ENCODE data around the gene PTGER1.
"Not testable (repeated sequence)": the region's sequence is repeated elsewhere in the genome, so short reads cannot be mapped to it uniquely, and the experiment has no call there.

PTGER1 gene

GRCh38 chr19:14463747-14464146 lies 11.4 kb downstream of the PTGER1 start:
- no peak for TF ChIP-seq CTCF (IDR thresholded peaks at IDR 0.05; ENCODE audit: low read depth, low read length, missing control alignments)
- H3K4me3 ChIP-seq (replicated peaks; ENCODE audit: low read depth, low read length), result no peak overlapping the region
- no peak for DNase-seq (ENCODE audit: extremely low read depth, low read depth)

GRCh38 chr19:14462401-14462800 lies 12.8 kb downstream of the PTGER1 start:
- not testable (repeated sequence) for H3K4me3 ChIP-seq (replicated peaks; ENCODE audit: low read depth, low read length); DNase-seq (ENCODE audit: extremely low read depth, low read depth)

- no peak for TF ChIP-seq CTCF (IDR thresholded peaks at IDR 0.05; ENCODE audit: low read depth, low read length, missing control alignments)
- DNase-seq (ENCODE audit: extremely low read depth, low read depth), result no peak
- no peak overlapping the region for H3K4me3 ChIP-seq (replicated peaks; ENCODE audit: low read depth, low read length)
Measured at GRCh38 chr19:14460935-14461334, 14.2 kb downstream of the PTGER1 start.

GRCh38 chr19:14459703-14460102 lies 15.5 kb downstream of the PTGER1 start:
- H3K4me3 ChIP-seq (replicated peaks; ENCODE audit: low read depth, low read length), result no peak overlapping the region
- no peak for DNase-seq (ENCODE audit: extremely low read depth, low read depth)
- TF ChIP-seq CTCF (IDR thresholded peaks at IDR 0.05; ENCODE audit: low read depth, low read length, missing control alignments), result no peak

GRCh38 chr19:14452303-14452702 lies 22.9 kb downstream of the PTGER1 start:
- DNase-seq (ENCODE audit: extremely low read depth, low read depth); H3K4me3 ChIP-seq (replicated peaks; ENCODE audit: low read depth, low read length): not testable (repeated sequence)

GRCh38 chr19:14450876-14451275 lies 24.3 kb downstream of the PTGER1 start:
- H3K4me3 ChIP-seq (replicated peaks; ENCODE audit: low read depth, low read length), result no peak overlapping the region
- TF ChIP-seq CTCF (IDR thresholded peaks at IDR 0.05; ENCODE audit: low read depth, low read length, missing control alignments), result no peak
- DNase-seq (ENCODE audit: extremely low read depth, low read depth), result no peak

- no peak for TF ChIP-seq CTCF (IDR thresholded peaks at IDR 0.05; ENCODE audit: low read depth, low read length, missing control alignments)
- H3K4me3 ChIP-seq (replicated peaks; ENCODE audit: low read depth, low read length), result no peak overlapping the region
- no peak for DNase-seq (ENCODE audit: extremely low read depth, low read depth)
Measured at GRCh38 chr19:14450168-14450874, 24.8 kb downstream of the PTGER1 start.

- no peak overlapping the region for H3K4me3 ChIP-seq (replicated peaks; ENCODE audit: low read depth, low read length)
- TF ChIP-seq CTCF (IDR thresholded peaks at IDR 0.05; ENCODE audit: low read depth, low read length, missing control alignments), result no peak
- no peak for DNase-seq (ENCODE audit: extremely low read depth, low read depth)
Measured at GRCh38 chr19:14449321-14449720, 25.8 kb downstream of the PTGER1 start.
